ENCODE results near the gene RPS6KA2.

Gene RPS6KA2

DNA sequence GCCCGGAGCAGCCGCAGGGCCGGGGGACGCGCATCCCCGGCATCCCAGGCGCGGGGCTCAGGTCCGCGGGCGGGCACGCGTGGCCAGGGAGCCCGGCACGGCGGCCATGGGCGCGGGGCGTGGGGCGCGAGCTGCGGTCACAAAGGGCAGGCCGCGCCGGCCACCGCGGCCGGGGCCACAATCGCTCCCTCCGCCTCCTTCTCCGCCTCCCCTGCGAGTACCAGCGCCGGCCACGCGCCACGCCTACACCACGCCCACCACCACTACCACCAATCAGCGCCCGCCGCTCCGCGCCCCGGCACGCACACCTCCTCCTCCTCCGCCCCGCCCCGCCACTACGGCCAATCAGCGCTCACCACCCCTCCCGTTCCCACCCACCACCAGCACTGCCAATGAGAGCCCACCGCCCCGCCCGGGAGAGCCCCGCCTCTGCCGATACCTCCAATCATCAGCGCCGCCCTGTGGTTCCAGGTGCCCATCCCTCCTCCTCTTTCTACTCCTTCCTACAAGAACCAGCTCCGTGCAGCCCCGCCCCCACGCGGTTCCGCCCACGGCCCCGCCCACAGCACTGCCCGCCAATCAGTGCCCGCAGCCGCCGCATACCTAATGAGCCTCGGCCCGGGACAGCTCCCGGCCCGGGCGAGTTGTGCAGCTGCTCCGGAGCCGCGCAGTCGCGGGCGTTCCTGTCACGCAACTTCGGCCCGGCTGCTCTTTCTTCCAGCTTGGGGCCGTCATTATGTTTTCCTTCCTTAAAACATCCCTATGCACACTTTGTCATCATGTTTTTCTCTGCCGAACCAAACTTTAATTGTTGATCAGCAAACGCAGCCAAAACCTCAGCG, at the start of gene RPS6KA2:
RPS6KA2 (minus strand) TSS at position 219 of the 842 bp plus-strand sequence. CDS start 232 bp downstream, outside the sequence.
- in situ Hi-C loops (cut with MboI; ENCODE audit: low sequenced_read_pairs): no loop called here

DNA sequence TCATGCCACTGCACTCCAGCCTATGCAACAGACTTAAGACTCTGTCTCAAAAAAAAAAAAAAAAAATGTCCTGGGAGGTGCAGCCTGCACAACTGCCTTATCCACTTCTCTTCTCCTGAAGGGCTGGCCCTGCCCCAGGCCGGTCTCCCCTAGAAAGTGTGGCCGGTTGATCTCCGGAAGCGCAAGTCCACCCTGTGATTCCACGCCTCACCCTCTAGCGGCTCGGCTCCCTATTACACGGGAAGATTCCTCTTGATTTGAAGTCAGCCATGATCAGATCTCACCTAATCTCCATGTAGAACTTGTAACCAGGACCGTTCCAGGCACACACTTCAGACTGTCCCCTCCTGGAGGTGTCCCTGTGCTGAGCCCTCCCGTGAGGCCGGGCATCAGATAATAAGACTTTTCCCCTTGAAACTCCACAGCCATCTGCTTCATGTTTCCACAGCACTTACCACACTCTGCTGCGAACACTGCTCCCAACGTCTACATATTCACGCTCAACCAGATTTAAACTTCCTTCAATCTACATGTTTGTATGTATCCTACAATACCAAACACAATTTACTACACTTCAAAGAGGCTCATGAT, 49.3 kb upstream of the RPS6KA2 start:
- in situ Hi-C loops (cut with MboI; ENCODE audit: low sequenced_read_pairs): no loop called here

DNA sequence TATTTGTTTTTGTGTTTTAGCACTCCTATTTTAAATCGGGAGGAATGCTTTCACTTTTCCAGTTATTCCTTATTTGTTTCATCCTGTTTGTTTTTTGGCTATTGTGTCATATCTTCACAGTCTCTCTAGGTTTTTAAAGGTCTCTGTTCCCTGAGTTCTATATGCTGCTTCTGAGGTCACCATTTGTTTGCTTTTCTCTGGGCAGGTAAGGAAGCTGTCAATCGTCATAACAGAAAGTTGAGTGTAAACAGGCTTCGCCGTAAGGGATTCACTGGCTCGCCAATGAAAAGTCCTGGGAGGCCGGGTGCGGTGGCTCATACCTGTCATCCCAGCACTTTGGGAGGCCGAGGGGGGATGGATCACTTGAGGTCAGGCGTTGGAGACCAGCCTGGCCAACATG, 48.7 kb upstream of the RPS6KA2 start:
- in situ Hi-C loops (cut with MboI; ENCODE audit: low sequenced_read_pairs): no loop called here

DNA sequence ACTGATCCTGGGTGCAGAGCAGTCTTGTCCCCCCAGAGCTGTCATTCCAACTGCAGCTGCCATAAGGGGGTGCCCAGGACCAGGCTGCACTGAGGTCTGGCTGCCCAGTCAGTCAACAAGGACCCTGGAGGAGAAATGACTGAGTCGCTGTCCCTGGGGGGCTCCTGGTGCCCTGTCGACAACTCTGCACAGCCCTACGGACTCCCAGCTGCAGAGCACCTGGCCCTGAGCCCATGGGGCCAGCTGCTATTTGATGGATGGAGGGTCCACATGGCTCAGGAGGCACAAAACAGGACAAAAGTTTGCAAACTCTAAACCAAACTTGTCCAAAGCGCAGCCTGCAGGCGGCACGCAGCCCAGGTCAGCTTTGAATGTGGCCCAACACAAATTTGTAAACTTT, 46.3 kb upstream of the RPS6KA2 start:
- in situ Hi-C loops (cut with MboI; ENCODE audit: low sequenced_read_pairs): no loop called here

DNA sequence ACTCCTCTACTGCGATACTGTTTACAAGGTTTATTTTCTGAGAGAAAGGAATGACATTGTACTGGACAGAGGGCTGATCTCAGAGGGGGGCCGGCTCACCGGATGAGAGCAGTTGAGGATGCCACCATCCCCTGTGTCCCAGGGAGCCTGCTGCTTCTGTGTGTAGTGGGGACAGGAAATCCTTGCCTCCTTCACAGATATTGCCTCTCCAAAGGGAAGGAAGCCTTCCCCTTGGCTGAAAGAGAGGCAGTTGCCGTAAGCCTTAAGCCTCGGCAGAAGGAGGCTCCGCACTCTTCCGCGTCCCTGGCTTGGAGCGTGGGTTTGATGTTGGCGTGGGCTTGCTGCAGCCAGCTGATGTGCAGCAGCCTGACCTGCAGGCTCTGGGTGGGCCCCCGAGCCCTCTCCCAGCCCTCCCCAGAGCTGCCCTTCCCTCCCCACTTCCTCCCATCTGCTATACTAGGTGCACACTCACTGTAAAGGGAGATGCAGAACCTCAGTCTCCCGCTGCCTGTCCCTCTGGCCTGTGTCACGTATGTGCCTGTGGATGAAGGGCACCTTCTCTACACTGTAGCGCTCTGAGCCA, 45.7 kb upstream of the RPS6KA2 start:
- in situ Hi-C loops (cut with MboI; ENCODE audit: low sequenced_read_pairs): no loop called here

DNA sequence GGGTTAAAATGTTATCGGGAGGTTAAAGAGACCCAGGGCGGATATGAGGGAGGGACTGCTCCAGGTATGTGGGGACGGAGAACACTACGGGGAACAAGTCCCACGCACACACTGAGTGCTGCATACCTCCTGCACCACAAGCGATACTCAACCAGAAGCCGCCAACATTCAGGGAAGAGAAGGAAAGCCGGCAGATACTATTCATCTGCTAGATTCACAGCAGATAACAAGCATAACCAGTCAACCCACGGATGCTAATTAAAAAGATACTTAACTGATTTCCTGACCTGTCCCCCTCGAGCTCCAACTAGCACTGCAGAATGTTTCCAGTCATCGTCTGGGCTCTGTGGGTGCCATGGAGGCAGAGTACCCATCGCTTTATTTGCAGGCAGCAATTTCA, 45.1 kb upstream of the RPS6KA2 start:
- in situ Hi-C loops (cut with MboI; ENCODE audit: low sequenced_read_pairs): no loop called here

DNA sequence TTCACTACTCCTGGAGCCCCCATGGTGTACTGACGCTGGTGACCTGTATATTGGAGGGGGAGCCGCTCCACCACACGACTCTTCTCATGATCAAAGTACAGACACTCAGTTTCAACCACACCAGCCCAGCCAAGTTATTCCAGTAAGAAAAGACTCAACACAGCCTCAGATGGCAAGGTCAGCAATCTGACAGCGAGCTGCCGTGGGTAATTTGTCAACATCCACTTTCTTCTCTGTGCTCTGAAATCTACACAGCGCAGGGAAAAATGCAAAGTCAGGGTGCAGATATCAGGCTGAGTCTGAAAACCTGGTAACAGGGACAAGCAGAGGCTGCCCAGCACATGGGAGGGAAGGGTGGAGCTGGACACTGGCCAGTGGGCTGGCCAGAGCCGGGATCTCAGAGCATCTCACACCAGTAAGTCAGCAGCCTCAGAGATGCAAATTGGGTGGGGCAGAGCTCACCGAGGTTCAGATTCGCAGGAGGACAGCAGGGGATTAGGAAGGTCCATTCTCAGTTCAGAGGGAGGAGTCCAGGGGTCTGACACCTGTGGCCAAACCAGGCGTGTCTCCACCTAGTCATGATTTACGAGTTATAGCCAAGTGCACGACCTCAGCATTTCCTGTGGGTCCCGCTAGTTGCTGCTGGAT, 44.5 kb upstream of the RPS6KA2 start:
- in situ Hi-C loops (cut with MboI; ENCODE audit: low sequenced_read_pairs): no loop called here

- in situ Hi-C loops (cut with MboI; ENCODE audit: low sequenced_read_pairs): no loop called here
Observed at GRCh38 chr6:166670894-166671293, 43.8 kb upstream of the RPS6KA2 start.

DNA sequence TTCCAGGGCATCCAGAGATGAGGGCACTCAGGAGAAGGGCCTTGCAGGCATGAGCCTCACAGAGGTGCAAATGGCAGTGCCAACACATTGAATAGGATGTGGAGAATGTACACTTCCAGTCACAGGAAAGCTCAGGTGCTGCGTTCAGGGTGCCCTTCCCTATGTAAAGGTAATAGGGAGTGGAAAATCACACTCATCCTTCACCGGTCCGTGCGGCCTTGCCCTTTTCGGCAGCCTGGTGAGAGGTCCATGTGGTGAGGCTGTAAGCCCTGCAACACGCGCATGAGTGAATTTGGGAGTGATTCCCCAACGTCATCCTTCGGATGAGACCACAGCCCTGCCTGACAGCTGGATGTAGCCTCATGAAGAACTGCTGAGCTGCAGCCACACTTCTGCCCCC, 43.0 kb upstream of the RPS6KA2 start:
- in situ Hi-C loops (cut with MboI; ENCODE audit: low sequenced_read_pairs): no loop called here

DNA sequence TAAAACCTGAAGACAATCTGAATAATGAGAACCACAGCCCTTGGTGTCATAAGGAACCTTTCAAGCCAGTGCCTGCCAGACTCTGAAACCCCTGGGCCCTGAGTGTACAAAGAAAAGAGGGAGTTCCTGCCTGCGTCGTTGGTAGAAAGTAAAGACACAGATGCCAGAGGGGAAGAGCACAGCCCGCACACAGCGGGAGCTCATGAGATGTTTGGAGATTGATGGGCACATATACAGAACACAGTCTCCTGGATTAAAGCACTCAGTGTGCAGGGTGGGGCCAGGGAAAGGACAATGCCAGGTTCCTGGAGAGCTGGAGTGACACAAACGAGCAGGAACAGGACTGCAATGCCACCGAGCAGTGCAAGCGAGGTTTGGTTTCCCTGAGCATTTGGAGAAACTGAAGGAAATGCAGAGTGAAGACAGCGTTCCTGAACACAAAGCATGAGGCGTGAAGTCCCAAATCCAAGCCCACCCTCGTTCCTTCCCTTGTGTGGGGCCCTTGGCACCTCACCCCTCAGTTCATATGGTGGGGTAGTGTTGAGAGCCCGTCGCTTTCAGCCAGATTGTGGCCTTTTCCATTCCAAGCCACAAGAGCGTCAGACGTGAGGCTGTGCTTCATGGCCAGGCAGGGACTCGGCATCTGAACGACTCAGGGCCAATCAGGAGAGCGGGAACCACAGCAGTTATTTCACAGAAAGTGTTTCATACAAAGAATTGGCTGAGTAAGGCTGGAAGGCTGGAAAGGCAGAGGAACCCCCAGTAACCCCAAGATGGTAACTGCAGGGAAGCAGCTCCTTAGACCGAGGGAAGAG, 41.0 kb upstream of the RPS6KA2 start:
- in situ Hi-C loops (cut with MboI; ENCODE audit: low sequenced_read_pairs): no loop called here

DNA sequence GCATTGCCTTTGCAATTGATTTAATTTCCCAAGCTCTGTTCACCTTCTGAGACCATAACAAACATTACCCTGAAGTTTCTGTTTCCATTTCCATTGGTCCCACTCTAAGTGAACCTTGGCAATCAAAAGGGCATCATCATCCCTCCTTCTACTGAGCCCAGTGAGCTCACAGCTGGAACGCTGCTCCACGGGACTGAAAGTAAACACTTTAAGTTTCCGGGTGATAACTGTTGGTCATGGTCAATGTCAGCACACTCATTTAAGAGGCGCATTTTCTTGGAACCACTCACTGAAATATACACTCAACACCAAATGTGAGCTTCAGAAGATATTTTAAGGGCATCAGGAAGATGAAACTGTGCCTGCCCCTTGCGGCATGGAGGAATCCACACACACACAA, 37.1 kb upstream of the RPS6KA2 start:
- in situ Hi-C loops (cut with MboI; ENCODE audit: low sequenced_read_pairs): no loop called here

- in situ Hi-C loops (cut with MboI; ENCODE audit: low sequenced_read_pairs): no loop called here
Observed at GRCh38 chr6:166663568-166663967, 36.5 kb upstream of the RPS6KA2 start.

- in situ Hi-C loops (cut with MboI; ENCODE audit: low sequenced_read_pairs): no loop called here
Observed at GRCh38 chr6:166662690-166663089, 35.6 kb upstream of the RPS6KA2 start.

DNA sequence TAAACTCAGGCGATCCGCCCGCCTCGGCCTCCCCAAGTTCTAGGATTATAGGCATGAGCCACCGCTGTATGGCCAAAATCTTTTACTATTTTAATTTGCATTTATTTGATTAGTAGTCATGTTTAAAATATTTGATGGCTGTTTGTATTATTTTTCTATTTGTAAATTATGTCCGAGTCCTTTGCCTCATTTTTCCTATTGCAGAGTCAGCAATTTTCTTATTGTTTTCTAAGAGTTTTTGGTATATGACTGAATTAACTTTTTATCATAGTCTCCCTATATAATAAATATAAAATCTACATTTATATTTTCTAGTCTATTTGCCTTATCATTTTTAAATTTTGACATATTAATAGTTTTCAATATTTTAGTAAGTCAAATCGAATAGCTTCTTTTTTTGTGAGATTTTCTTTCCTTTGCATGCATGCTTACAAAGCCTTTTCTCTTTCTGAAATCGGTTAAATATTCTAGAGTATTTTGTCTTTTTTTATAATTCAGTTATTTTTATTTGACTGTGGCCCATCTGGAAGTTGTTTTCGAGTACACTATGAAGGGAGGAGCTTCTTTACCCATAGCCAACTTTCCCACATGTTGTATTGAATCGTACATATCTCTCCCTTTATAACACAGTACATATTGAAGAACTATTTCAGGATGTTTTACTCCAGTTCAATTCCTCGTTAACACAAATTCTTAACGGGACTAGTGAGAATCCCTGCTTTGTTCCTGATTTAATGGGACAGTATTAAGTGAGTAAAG, 34.5 kb upstream of the RPS6KA2 start:
- in situ Hi-C loops (cut with MboI; ENCODE audit: low sequenced_read_pairs): no loop called here

DNA sequence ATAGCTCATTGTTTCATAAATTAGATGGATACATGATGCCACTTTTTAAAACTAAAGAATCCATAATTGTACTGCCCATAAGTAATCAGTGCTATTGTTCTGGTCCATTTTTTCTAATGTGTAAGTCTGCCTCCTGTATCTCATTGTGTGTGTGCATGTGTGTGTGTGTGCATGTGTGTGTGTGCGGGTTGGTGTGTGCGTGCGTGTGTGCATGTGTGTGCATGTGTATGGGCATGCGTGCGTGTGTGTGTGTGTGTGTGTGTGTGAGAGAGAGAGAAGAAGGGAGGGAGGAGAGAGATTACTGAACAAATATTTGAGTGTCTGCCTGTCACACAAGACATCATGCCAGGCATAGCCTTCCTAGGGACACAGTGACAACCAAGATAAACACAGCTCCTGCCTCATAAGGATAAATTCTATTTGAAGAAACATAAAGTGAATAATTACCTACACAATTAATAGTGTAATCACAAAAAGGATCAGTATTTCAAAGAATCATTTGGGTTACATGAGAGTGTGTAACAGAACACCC, 33.2 kb upstream of the RPS6KA2 start:
- in situ Hi-C loops (cut with MboI; ENCODE audit: low sequenced_read_pairs): no loop called here

GRCh38 chr6:166659581-166659980, 32.5 kb upstream of the RPS6KA2 start:
- in situ Hi-C loops (cut with MboI; ENCODE audit: low sequenced_read_pairs): no loop called here

DNA sequence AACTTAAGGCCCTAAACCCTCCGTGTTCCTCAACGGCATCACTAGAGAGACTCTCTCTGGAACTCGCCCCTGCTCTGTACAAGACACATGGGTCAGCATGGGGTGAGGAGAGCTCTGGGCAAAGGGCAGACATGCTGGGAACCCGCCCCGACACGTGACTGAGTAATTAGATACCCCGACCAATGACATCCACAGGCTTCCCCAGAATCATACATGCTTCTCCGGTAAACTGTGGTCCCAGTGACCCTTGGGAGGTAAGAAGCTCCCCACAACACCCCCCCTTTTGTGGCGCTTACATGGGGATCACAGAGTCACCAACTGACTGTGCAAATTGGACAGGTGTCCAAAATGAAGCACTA, 31.7 kb upstream of the RPS6KA2 start:
- in situ Hi-C loops (cut with MboI; ENCODE audit: low sequenced_read_pairs): no loop called here

DNA sequence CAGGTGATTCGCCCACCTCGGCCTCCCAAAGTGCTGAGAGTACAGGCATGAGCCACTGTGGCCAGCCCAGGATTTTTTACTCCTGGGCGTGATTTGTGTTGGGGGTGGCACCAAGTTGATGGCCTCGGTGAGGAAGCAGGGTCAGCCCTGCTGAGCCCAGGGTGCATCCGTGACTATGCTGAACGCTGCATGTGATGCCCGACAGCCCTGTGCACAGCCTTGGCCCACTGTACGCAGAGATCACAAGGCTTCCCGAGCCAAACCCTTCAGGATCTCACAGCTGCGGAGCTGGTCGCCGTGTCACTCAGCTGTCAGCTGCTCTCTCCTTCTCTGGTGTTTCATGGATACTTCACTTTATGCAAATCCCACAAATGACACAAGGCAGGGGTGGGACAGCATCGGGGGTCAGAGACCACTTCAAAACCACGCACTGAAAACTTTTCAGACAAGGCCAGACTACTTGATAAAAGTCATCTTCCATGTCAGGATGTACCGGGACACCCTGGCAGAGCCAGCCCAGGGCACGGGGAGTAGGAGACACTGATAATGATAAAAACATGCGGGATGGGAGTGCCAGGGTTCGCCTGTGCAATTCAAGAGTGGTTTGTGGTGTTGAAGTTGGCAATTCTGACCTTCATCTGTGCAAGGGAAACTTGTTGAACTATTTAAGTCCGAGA, 31.2 kb upstream of the RPS6KA2 start:
- in situ Hi-C loops (cut with MboI; ENCODE audit: low sequenced_read_pairs): no loop called here

DNA sequence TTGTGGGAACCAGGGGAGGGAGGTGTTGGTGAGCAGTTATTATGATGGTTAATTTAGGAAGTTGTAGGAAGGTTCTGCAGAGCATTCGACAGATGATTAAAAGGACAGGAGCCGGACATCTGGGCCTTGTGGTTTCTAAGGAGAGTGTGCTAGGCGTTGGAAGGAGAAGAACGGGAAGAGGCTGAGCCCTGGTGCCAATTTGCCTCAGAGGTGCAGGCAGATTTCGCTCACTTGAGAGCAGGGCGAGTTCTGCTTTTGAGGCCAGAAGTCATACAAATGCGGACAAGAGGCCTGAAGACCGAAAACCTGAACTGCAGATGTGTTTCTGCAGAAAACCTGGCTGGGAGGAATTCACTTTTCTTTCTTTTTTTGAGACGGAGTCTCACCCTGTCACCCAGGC, 30.5 kb upstream of the RPS6KA2 start:
- in situ Hi-C loops (cut with MboI; ENCODE audit: low sequenced_read_pairs): no loop called here
